PFSK-1 (cell line): ENCODE results near the gene CD99.

Experiments
- FOXP2 ChIP-seq: optimal IDR thresholded peaks from 2 replicates; pipeline ENCODE3; 2011; ENCODE audit warnings: borderline replicate concordance, control low read depth, inconsistent platforms; ENCODE audit not compliant: insufficient read depth; ENCODE audit errors: extremely low read length, extremely low read depth
- POLR2AphosphoS5 ChIP-seq: IDR thresholded peaks from 2 replicates; pipeline ENCODE4 v1.6.1; 2012; ENCODE audit warnings: low read depth, mild to moderate bottlenecking, control low read depth, low read length, moderate library complexity
- REST ChIP-seq, 2 experiments: IDR thresholded peaks; 2 replicates each; pipeline versions ENCODE4 v1.6.1 to v1.8.0; 2011 to 2012; ENCODE audit warnings: low read depth in 2 of 2, low read length in 2 of 2, control low read depth in 1 of 2, inconsistent platforms in 1 of 2, mild to moderate bottlenecking in 1 of 2, moderate library complexity in 1 of 2; ENCODE audit not compliant: insufficient read depth in 1 of 2
- SIN3A ChIP-seq: IDR thresholded peaks from 2 replicates; pipeline ENCODE4 v1.6.1; 2012; ENCODE audit warnings: mild to moderate bottlenecking, low read length, moderate library complexity, borderline replicate concordance; ENCODE audit not compliant: insufficient read depth
- TAF1 ChIP-seq: IDR thresholded peaks from 2 replicates; pipeline ENCODE4 v1.6.1; 2012; ENCODE audit warnings: low read length, control low read depth, borderline replicate concordance; ENCODE audit not compliant: insufficient read depth

CD99 gene

GRCh38 chrX:2705046-2705832 lies 14.1 kb downstream of the CD99 start:
- TF ChIP-seq FOXP2 (no peak), REST (IDR thresholded peaks at IDR 0.05; ENCODE audit: insufficient read depth in 1 of 2, low read depth in 2 of 2, low read length in 2 of 2) (no peak), TAF1 (no peak), SIN3A (no peak), POLR2AphosphoS5 (no peak)

DNA sequence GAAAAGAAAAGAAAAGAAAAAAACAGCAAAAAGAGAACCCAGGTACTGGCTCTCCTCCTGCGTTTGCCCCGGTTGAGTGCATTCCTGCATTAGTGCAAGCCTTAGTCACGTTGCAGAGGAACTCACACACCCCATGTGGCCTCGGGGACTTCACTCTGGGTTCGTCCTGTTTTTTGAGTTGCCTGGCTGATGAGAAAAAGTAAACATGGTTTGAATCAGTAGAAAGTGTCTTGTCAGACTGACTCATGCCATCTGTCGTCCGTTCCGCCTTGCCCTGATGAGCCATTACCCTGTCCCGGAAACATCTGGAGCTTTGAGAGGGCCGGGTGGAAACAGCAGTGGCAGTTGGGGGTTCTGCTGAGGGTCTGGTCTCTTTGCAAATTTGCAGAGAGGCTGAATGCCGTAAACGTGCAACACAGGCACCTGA lies 16.3 kb downstream of the CD99 start:
- TF ChIP-seq SIN3A, result peak; percentile 85; the same call in 1 of the 2 replicates
- TF ChIP-seq REST (IDR thresholded peaks at IDR 0.05; ENCODE audit: insufficient read depth in 1 of 2, low read depth in 2 of 2, low read length in 2 of 2), result no peak

DNA sequence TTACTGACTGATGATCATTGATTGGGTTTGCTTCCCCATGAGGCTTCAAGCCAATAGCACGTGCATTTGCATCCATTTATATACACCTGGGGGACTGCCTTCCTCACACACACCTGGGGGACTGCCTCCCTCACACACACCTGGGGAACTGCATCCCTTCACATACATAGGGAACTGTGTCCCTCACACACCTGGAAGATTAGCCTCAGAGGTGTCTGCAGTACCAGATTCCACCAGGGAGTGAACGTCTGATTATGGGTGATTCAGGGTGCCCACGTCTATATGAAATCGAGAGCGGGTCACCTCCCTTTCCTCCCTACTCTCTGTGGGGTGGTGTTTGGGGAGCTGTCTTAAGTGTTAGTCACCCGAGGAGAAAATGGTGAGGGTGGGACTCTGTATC lies 16.9 kb downstream of the CD99 start:
- no peak for TF ChIP-seq SIN3A
- no peak for TF ChIP-seq FOXP2
- TF ChIP-seq POLR2AphosphoS5, result no peak
- no peak for TF ChIP-seq REST (IDR thresholded peaks at IDR 0.05; ENCODE audit: insufficient read depth in 1 of 2, low read depth in 2 of 2, low read length in 2 of 2)
- TF ChIP-seq TAF1, result no peak

GRCh38 chrX:2708592-2709188 lies 17.6 kb downstream of the CD99 start:
- no peak for TF ChIP-seq TAF1
- TF ChIP-seq FOXP2, result no peak

- TF ChIP-seq TAF1, result no peak
These were observed 18.5 kb downstream of the CD99 start for GRCh38 chrX:2709556-2709955.

GRCh38 chrX:2710041-2710840 lies 19.1 kb downstream of the CD99 start:
- TF ChIP-seq FOXP2 (no peak), REST (IDR thresholded peaks at IDR 0.05; ENCODE audit: insufficient read depth in 1 of 2, low read depth in 2 of 2, low read length in 2 of 2) (no peak), SIN3A (no peak), POLR2AphosphoS5 (no peak), TAF1 (no peak)
